Measurements from ENCODE around the gene PTPRK. TPM values are rescaled to one million over a fixed set of nuclear protein-coding genes. Genes with fewer than 3 reads are reported as not detected.
A peak's percentile ranks its signal among the peaks of the same experiment; 100 is the strongest.

Gene PTPRK
- total RNA-seq, 1 donor from 2014 or later, result 4.2 TPM

DNA sequence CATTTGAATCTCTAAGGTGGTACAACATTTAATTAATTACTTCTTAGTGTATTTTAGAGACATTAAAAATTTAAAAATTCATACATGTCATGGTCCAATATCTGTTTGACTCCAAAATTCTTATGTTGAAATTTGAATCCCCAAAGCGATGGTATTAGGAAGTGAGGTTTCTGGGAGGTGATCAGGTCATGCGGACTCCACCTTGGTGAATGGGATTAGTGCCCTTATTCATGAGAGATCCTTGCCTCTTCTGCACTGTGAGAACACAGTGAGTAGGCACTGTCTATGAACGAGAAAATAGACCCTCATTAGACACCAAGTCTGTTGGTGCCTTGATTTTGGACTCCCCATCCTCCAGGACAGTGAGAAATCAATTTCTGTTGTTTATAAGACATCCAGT lies 254.7 kb downstream of the PTPRK start:
- Mint-ChIP-seq H3K36me3 (ENCODE audit: low read depth) (no peaks in the 10 kb centered on the region), H3K27me3 (ENCODE audit: low read depth) (peaks cover 18% of the 10 kb centered on the region), H3K9me3 (no peaks in the 10 kb centered on the region), H3K27ac (no peak overlapping the region), H3K4me1 (ENCODE audit: low read depth) (no peaks in the 10 kb centered on the region), H3K4me3 (ENCODE audit: low read depth) (no peak overlapping the region)
- DNase-seq (ENCODE audit: low spot score), result no peak
- intact Hi-C loops (cut with micrococcal nuclease), result no loop called here

DNA sequence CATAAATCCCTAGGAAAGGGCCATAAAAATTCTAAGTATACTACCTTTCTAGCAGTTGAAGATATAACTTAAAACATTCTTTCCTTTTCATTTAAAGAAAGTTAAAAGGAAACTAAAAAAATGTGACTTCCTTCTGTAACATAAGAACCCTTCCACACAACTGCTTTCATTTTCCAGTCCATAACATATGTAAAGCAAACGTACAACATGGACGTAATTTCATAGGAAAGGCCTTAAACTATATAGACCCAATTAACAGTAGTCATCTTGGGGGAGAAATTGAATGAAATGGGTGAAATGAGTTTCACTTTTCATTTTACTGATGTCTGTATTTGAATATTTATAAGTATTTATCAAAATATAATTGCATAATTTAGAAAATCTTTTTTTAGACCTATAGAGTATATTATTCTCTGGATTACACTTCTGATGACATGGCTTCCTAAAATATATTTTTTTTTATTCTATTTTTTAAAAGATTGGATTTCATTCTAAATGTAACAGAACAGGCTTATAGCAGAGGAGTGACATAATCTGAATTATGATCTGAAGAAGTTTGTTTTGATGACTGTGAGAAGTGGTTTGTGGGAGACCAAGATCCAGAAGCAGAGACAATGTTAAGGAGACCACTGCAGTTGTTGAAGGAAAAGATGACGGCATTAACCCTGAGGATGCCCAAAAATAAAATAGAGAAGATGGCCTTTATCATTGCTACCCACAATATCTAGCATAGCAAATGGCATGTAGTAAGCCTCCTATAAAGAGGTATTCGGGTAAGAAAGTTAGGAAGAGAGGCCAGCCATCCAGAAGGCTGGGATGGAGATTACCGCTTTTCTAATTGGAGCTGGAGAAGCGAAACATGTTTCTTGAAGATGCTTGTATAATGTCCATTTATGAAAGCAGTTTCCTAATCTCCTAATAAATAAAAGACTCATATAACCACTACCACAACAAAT lies 260.4 kb downstream of the PTPRK start:
- H3K4me1 Mint-ChIP-seq (ENCODE audit: low read depth), result peaks cover 18% of the 10 kb centered on the region
- no peak for DNase-seq (ENCODE audit: low spot score)

DNA sequence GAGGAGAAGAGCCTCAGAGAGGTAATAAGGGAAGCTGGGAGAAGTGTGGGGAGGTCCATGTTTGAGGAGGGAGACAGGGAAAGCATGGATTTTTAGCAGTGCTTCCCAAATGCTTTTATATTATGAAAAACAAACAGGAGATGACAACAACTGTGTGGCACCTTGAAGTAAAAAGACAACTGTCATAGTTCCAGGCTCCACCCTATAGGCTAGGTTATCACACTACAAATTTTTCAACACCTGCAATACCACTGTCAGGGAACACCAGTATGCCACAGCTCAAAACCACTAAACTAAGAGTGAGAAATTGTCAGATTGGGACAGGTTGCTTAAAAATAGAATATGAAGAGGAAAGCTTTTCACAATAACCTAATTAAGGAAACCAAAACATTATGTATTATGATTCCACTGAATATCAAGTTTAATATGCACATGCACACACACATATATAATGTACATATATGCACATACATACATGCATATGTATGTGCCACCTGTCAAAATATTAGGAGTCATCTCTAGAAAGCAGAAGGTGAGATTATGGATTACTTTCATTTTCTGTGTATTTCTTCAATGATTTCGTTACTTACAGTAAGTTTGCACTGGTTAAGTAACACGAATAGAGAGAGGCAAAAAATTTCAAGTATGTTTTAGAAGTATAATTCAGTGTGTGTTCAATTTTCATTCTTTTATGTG lies 261.2 kb downstream of the PTPRK start:
- no peak for DNase-seq (ENCODE audit: low spot score)
- Mint-ChIP-seq H3K4me1 (ENCODE audit: low read depth) (peaks cover 18% of the 10 kb centered on the region), H3K9me3 (no peaks in the 10 kb centered on the region), H3K27ac (peak overlapping the region; percentile 10), H3K4me3 (ENCODE audit: low read depth) (peak overlapping the region; percentile 46), H3K27me3 (ENCODE audit: low read depth) (peaks cover 18% of the 10 kb centered on the region), H3K36me3 (ENCODE audit: low read depth) (no peaks in the 10 kb centered on the region)
- intact Hi-C loops (cut with micrococcal nuclease), result loop anchor here (5.0 to 10.0 kb wide), 2 partner anchors 256 to 362 kb away; no protein-coding TSS in a partner anchor

More for the DNA sequence above, 260.4 kb downstream of the PTPRK start:
- H3K27ac Mint-ChIP-seq, result no peak overlapping the region
- peak overlapping the region; percentile 46 for H3K4me3 Mint-ChIP-seq (ENCODE audit: low read depth)
- H3K9me3 Mint-ChIP-seq, result no peaks in the 10 kb centered on the region
- intact Hi-C loops (cut with micrococcal nuclease), result loop anchor here (1.0 to 10.0 kb wide), 3 partner anchors 8 to 363 kb away; no protein-coding TSS in a partner anchor
- H3K27me3 Mint-ChIP-seq (ENCODE audit: low read depth), result peaks cover 21% of the 10 kb centered on the region
- H3K36me3 Mint-ChIP-seq (ENCODE audit: low read depth), result no peaks in the 10 kb centered on the region

DNA sequence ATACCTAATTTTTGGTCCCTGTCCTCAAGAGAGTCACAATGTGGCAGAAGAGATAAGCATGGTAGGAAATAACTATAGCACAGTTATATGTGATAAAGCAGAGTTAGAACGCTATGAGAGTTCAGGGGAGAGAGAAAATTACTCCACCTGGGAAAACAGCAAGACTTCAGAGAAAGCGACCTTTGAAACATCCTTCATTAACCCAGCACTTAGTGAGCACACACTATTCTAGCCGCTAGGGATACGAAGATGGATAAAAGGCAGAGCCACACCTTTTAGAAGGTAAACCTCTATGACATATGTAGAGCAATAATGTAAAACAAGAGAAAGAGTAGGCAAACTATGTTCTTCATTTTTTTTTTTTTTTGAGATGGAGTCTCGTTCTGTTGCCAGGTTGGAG lies 264.3 kb downstream of the PTPRK start:
- intact Hi-C loops (cut with micrococcal nuclease), result loop anchor here (5.0 to 10.0 kb wide), 2 partner anchors 259 to 359 kb away; no protein-coding TSS in a partner anchor
- H3K9me3 Mint-ChIP-seq, result no peaks in the 10 kb centered on the region

DNA sequence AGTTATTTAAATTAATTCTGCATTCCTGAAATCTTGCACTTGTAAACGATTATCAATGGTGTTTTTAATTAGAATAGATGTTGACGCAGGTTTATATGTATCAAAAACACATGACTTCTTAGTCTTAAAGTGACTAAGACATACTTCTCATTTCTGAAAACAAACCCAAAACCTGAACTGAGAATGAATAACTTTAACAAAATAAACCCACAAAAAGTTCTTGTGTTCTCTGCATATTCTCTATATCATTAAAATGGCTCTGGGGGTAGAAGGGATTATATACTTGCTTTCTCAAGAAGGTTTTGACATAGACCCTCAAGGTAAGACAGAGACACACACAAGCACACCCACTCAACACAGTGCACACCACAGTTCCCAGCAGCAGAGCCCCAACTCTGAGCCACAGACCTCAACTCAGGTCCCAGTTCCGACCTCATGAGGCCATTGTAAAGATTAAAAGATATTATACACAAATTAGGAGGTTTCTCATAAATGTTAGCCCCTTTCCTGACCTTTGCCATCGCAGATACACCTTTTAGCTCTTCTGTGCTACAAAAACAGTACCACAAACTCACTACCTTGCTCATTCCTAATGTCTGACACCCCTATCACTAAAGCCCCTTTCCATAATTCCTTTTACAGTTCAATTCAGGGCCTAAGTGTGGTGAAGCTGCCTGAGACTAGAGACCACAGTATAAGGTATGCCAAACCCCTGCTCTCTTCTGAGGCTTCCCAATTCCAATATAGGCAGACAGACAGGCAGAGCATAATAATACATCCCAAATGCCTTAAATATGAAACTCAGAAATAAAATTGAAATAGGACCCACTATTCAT lies 267.8 kb downstream of the PTPRK start:
- Mint-ChIP-seq H3K36me3 (ENCODE audit: low read depth) (no peaks in the 10 kb centered on the region), H3K27me3 (ENCODE audit: low read depth) (peaks cover 18% of the 10 kb centered on the region), H3K4me3 (ENCODE audit: low read depth) (no peak overlapping the region), H3K4me1 (ENCODE audit: low read depth) (peaks cover 21% of the 10 kb centered on the region), H3K27ac (peak overlapping the region; percentile 7), H3K9me3 (no peaks in the 10 kb centered on the region)
- intact Hi-C loops (cut with micrococcal nuclease), result loop anchor here (1.0 to 10.0 kb wide), 5 partner anchors 8 to 400 kb away; no protein-coding TSS in a partner anchor
- no peak for DNase-seq (ENCODE audit: low spot score)

More for the DNA sequence above, 264.3 kb downstream of the PTPRK start:
- Mint-ChIP-seq H3K4me3 (ENCODE audit: low read depth) (no peak overlapping the region), H3K4me1 (ENCODE audit: low read depth) (peaks cover 39% of the 10 kb centered on the region), H3K27ac (no peak overlapping the region), H3K36me3 (ENCODE audit: low read depth) (no peaks in the 10 kb centered on the region), H3K27me3 (ENCODE audit: low read depth) (peaks cover 16% of the 10 kb centered on the region)
- DNase-seq (ENCODE audit: low spot score), result no peak

DNA sequence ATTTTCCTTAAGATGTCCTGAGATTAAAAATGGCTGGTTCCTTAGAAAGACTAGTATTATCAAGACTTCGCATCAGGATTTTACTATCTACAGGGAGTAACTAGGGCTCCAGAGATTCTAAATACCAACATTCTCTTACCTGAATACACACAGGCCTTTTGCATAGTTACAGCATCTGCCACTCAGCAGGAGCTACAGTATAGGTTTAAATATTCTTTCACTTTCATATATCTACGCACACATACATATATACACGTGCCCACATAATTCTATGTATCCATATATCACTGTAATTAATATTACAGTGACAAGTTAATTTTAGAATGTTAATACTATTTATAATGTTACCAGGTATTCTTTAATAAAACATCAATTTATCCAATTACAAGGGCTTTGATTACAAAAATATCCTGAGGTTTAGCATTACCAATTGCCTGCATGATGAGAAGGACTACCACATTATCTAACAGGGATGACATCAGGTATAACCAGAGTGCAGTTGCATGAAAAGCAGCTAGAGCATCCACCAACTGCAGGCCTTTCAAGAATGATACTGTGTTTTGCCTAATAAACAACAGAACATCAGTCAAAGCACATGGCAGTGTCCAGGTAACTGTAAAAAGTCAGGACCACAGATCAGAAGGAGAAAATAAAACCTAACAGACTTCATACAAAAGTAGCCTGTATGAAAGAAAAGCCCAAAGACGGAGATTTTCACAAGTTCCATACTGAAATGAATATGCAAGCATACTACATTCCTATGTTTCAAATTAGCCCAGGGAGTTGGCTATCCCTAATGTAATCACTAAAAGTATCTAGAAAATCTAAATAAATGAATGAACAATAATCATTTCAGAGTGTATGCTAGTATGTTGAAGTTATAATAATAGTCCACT lies 268.7 kb downstream of the PTPRK start:
- Mint-ChIP-seq H3K27me3 (ENCODE audit: low read depth) (peaks cover 15% of the 10 kb centered on the region), H3K9me3 (no peaks in the 10 kb centered on the region), H3K4me3 (ENCODE audit: low read depth) (no peak overlapping the region), H3K27ac (no peak overlapping the region), H3K4me1 (ENCODE audit: low read depth) (peaks cover 21% of the 10 kb centered on the region), H3K36me3 (ENCODE audit: low read depth) (no peaks in the 10 kb centered on the region)
- no peak for DNase-seq (ENCODE audit: low spot score)
- intact Hi-C loops (cut with micrococcal nuclease), result loop anchor here (1.0 to 10.0 kb wide), 5 partner anchors 9 to 399 kb away; no protein-coding TSS in a partner anchor

DNA sequence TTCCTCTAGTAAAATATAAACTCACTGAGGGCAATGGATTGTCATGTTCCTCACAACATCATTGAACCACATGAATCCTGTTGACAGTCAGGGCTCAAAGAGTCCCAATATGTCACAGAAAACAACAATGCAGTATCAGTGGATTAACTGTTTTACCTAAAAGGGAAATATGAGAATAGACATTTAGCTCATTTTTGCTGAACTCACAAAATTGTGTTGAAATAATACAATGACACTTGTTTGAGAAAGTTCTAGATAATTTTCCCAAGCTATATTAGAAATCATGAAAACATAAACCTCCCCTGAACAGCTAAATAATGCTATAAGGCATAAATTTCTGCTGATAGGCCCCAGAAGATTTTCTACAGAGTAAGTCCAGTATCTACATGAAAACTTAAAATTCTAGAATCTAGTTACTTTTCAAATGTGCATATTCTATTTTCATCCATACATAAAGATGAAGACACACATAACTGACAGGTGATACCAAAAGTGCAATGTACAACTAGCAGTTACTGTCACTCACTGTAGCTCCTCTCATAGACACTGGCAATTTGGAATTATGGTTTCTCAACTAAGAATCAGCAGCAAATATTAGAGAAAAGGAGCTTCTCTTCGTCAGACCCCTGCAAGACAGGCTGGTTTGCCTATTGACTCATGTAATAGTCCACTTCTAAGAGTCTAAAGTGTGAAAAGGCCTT lies 269.9 kb downstream of the PTPRK start:
- no peak for DNase-seq (ENCODE audit: low spot score)
- peaks cover 21% of the 10 kb centered on the region for H3K4me1 Mint-ChIP-seq (ENCODE audit: low read depth)
- intact Hi-C loops (cut with micrococcal nuclease), result loop anchor here (5.0 to 10.0 kb wide), 2 partner anchors 264 to 398 kb away; no protein-coding TSS in a partner anchor
- no peaks in the 10 kb centered on the region for H3K9me3 Mint-ChIP-seq
- no peak overlapping the region for H3K4me3 Mint-ChIP-seq (ENCODE audit: low read depth)
- no peak overlapping the region for H3K27ac Mint-ChIP-seq
- peaks cover 9% of the 10 kb centered on the region for H3K27me3 Mint-ChIP-seq (ENCODE audit: low read depth)
- no peaks in the 10 kb centered on the region for H3K36me3 Mint-ChIP-seq (ENCODE audit: low read depth)

DNA sequence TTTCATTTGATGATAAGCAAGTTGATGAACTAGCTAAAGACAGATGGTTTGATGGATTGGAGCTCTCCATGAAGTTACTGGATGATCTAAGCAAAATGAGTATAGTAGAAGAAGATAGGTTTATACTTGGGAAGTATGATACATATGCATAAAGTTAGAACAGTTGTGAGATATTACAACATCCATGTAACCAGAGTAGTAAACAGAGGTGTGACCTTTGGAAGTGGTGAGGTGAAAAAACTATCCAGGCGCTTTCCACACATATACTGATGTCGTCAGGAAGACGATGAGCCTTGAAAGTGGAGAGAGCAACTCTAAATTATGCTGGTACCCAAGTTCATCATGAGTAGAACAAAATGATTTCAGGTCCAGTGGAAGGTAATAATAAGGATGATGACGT lies 271.0 kb downstream of the PTPRK start:
- Mint-ChIP-seq H3K27me3 (ENCODE audit: low read depth) (peaks cover 4% of the 10 kb centered on the region), H3K36me3 (ENCODE audit: low read depth) (no peaks in the 10 kb centered on the region)
- DNase-seq (ENCODE audit: low spot score), result no peak

DNA sequence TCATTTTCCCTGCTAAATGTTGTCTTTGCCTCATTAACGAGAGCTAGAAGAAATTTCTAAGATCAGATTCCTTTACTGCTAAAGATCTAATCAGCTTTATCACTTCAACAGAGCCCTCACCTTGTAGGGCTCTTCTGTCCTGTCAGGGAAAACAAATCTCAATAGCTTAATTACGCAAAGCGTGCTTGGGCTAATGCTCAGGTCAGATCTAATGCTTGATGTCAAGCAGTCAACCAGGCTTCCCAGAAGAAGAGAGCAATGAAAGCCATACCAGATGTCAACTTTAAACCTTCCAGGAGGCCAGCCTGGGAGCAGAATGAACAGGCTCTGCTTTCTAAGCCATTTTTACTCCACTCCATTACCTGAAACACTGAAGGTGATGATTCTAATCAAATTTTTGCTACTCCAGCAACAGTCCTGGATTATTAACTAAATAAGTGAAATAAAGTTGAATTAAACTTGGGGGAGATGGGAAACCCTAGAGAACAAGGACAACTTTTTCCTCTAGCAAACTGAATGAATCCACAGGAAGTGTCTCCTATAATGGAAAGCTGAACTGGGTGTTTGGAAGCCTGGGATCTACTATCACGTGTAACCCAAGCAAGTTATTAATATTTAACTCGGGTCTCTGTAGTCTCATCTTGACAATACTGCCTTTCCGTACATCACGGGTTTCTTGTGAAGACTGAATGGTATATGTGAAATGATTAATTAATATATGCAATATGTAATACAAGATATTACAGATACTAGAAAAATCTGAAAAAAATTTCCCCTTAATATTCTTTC lies 273.7 kb downstream of the PTPRK start:
- no peak overlapping the region for H3K27ac Mint-ChIP-seq
- peaks cover 4% of the 10 kb centered on the region for H3K27me3 Mint-ChIP-seq (ENCODE audit: low read depth)
- DNase-seq (ENCODE audit: low spot score), result no peak
- intact Hi-C loops (cut with micrococcal nuclease), result no loop called here
- no peaks in the 10 kb centered on the region for H3K36me3 Mint-ChIP-seq (ENCODE audit: low read depth)
- no peak overlapping the region for H3K4me3 Mint-ChIP-seq (ENCODE audit: low read depth)
- H3K9me3 Mint-ChIP-seq, result no peaks in the 10 kb centered on the region
- peaks cover 9% of the 10 kb centered on the region for H3K4me1 Mint-ChIP-seq (ENCODE audit: low read depth)

More for the DNA sequence above, 271.0 kb downstream of the PTPRK start:
- peaks cover 26% of the 10 kb centered on the region for H3K4me1 Mint-ChIP-seq (ENCODE audit: low read depth)
- H3K4me3 Mint-ChIP-seq (ENCODE audit: low read depth), result no peak overlapping the region
- no peaks in the 10 kb centered on the region for H3K9me3 Mint-ChIP-seq
- H3K27ac Mint-ChIP-seq, result no peak overlapping the region
- intact Hi-C loops (cut with micrococcal nuclease), result no loop called here

DNA sequence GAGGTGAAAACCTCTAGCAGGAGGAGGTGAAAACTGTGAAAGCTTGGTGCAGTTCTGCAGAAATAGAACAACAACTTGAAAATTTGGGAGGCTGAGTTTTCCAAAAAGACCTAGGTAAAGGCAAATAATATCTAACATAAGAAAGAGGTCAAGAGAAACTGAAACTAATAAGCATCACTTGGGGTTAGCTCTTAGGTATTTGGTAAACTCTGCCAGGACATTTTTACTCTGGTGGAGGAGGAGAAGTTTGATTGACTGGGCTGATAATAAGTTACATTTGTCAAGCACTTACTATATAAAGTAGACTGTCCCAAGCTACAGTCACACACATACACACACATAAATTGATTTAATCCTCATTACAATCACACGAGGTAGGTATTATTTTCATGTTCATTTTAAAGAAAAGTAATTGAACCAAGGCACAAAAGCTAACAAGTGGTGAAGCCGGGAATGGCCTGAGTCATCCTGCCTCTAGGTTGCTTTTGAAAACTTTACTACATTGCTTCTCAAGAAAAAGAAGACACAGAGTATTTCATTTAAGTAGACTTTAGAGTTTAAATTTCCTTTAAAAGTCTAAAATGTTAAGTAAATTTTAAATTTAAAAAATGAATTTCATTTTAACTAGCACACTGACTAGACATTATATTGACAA lies 275.5 kb downstream of the PTPRK start:
- Mint-ChIP-seq H3K4me1 (ENCODE audit: low read depth) (peaks cover 7% of the 10 kb centered on the region), H3K27me3 (ENCODE audit: low read depth) (peaks cover 4% of the 10 kb centered on the region), H3K4me3 (ENCODE audit: low read depth) (no peak overlapping the region), H3K9me3 (no peaks in the 10 kb centered on the region), H3K27ac (no peak overlapping the region), H3K36me3 (ENCODE audit: low read depth) (no peaks in the 10 kb centered on the region)
- DNase-seq (ENCODE audit: low spot score), result no peak
- intact Hi-C loops (cut with micrococcal nuclease), result no loop called here
